Urinary bladder (tissue), 2 donors: Measurements from ENCODE around the gene CCNJL. TPM values are rescaled to one million over a fixed set of nuclear protein-coding genes. Genes with fewer than 3 reads are reported as not detected.

Experiments used
- polyA plus RNA-seq: library from polyadenylated mRNA; stranded (reverse); fragments of 200-250 nt; gene quantifications from one replicate; pipeline ENCODE4 v1.2.3, GENCODE V29; 2013
- small RNA-seq: library from RNA; depleted of rRNA; stranded (forward); fragments of <200 nt; gene quantifications from one replicate; pipeline ENCODE3, GENCODE V24; 2014
- total RNA-seq: library from RNA; depleted of rRNA; stranded (reverse); fragments of >200 nt; gene quantifications from one replicate; pipeline ENCODE4 v1.2.3, GENCODE V29; 2014
- donor health status: healthy.

Gene CCNJL
- total and polyA plus RNA-seq, 2 donors = 2.0 to 4.7 TPM

Small RNAs within 50 kb of the gene (small RNA-seq; reads per million reads assigned to genes)
- not detected for gene AC112191.3

Other genes with a start within 250 kb of the CCNJL start
- 50.4 TPM for gene PWWP2A, start 193.1 kb downstream of the CCNJL start, total RNA-seq
- 12.5 TPM for gene PWWP2A, start 193.1 kb downstream of the CCNJL start, polyA plus RNA-seq
- 1.4 TPM for gene FABP6, start 83.1 kb downstream of the CCNJL start, total RNA-seq
- gene FABP6, start 83.1 kb downstream of the CCNJL start, polyA plus RNA-seq = 0.68 TPM
- 17.1 TPM for gene C1QTNF2, start 58.1 kb upstream of the CCNJL start, total RNA-seq
- gene C1QTNF2, start 58.1 kb upstream of the CCNJL start, polyA plus RNA-seq = 4.0 TPM
- gene FAM200C, start 87.5 kb upstream of the CCNJL start, total RNA-seq = 31.2 TPM
- gene FAM200C, start 87.5 kb upstream of the CCNJL start, polyA plus RNA-seq = 4.3 TPM
- gene SLU7, start 106.5 kb upstream of the CCNJL start, total RNA-seq = 39.7 TPM
- 35.7 TPM for gene SLU7, start 106.5 kb upstream of the CCNJL start, polyA plus RNA-seq
- 51.3 TPM for gene PTTG1, start 109.3 kb upstream of the CCNJL start, total RNA-seq
- 6.5 TPM for gene PTTG1, start 109.3 kb upstream of the CCNJL start, polyA plus RNA-seq